Measurements from ENCODE around the gene SLC9A8. TPM values are rescaled to one million over a fixed set of nuclear protein-coding genes. Genes with fewer than 3 reads are reported as not detected.
A peak's percentile ranks its signal among the peaks of the same experiment; 100 is the strongest.

SLC9A8 gene, protein sequence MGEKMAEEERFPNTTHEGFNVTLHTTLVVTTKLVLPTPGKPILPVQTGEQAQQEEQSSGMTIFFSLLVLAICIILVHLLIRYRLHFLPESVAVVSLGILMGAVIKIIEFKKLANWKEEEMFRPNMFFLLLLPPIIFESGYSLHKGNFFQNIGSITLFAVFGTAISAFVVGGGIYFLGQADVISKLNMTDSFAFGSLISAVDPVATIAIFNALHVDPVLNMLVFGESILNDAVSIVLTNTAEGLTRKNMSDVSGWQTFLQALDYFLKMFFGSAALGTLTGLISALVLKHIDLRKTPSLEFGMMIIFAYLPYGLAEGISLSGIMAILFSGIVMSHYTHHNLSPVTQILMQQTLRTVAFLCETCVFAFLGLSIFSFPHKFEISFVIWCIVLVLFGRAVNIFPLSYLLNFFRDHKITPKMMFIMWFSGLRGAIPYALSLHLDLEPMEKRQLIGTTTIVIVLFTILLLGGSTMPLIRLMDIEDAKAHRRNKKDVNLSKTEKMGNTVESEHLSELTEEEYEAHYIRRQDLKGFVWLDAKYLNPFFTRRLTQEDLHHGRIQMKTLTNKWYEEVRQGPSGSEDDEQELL
- total RNA-seq (1 to 10 TPM; 9.3 to 9.6 TPM), polyA plus RNA-seq (ENCODE audit: insufficient read length in 2 of 2) (10 to 100 TPM; 13.0 to 14.0 TPM)
- long read RNA-seq, donor 1, full-length matches to known transcripts: 1 of 1 reads
- long read RNA-seq, donor 1, partial matches to known transcripts: 0 of 1 reads
- long read RNA-seq, donor 1, other reads (novel, unspliced or antisense): 0 of 1 reads
- long read RNA-seq, donor 2, full-length matches to known transcripts: 1 of 1 reads
- long read RNA-seq, donor 2, partial matches to known transcripts: 0 of 1 reads
- long read RNA-seq, donor 2, other reads (novel, unspliced or antisense): 0 of 1 reads
- long read RNA-seq, donor 3, full-length matches to known transcripts: 1 of 1 reads
- long read RNA-seq, donor 3, partial matches to known transcripts: 0 of 1 reads
- long read RNA-seq, donor 3, other reads (novel, unspliced or antisense): 0 of 1 reads
- long read RNA-seq, donor 4, full-length matches to known transcripts: 1 of 1 reads
- long read RNA-seq, donor 4, partial matches to known transcripts: 0 of 1 reads
- long read RNA-seq, donor 4, other reads (novel, unspliced or antisense): 0 of 1 reads

- 0% methylated on average over 58 of the region's 61 CpGs for WGBS (ENCODE audit: insufficient coverage)
- peak; percentile 67 to 97 (median 84) for DNase-seq (ENCODE audit: low read depth in 4 of 6, low spot score in 6 of 6)
These were observed at the start of gene SLC9A8 for GRCh38 chr20:49812507-49813304. SLC9A8 (plus strand) TSS chr20:49812828; CDS start chr20:49812923, 95 bp downstream.

GRCh38 chr20:49762940-49763766 is 49.5 kb upstream of the SLC9A8 start:
- H3K9me3 ChIP-seq (ENCODE audit: control insufficient read depth, insufficient read depth, low read length): no peaks in the 10 kb centered on the region
- WGBS (ENCODE audit: insufficient coverage): 81% methylated on average over 7 of the region's 12 CpGs
- H3K27me3 ChIP-seq (ENCODE audit: control insufficient read depth, insufficient read depth, low read length): no peaks in the 10 kb centered on the region
- H3K4me1 ChIP-seq (ENCODE audit: control insufficient read depth, insufficient read depth, low read length): peaks cover 12% of the 10 kb centered on the region
- no peak overlapping the region for H3K4me3 ChIP-seq (ENCODE audit: low read depth, low read length)
- no peak overlapping the region for H3K27ac ChIP-seq (ENCODE audit: low read depth, low read length)
- no peak for DNase-seq (ENCODE audit: low read depth in 4 of 6, low spot score in 6 of 6)
- H3K36me3 ChIP-seq (ENCODE audit: control insufficient read depth, insufficient read depth, low read length): no peaks in the 10 kb centered on the region

More at GRCh38 chr20:49812507-49813304, at the start of gene SLC9A8:
- peaks cover 16% of the 10 kb centered on the region for H3K36me3 ChIP-seq (ENCODE audit: control insufficient read depth, insufficient read depth, low read length)
- H3K9me3 ChIP-seq (ENCODE audit: control insufficient read depth, insufficient read depth, low read length): no peaks in the 10 kb centered on the region
- H3K27ac ChIP-seq (ENCODE audit: low read depth, low read length): peak within 1 kb of the TSS; percentile 82
- H3K4me1 ChIP-seq (ENCODE audit: control insufficient read depth, insufficient read depth, low read length): peaks cover 13% of the 10 kb centered on the region
- H3K4me3 ChIP-seq (ENCODE audit: low read depth, low read length): peak within 1 kb of the TSS; percentile 83
- no peaks in the 10 kb centered on the region for H3K27me3 ChIP-seq (ENCODE audit: control insufficient read depth, insufficient read depth, low read length)

- no peak overlapping the region for H3K4me3 ChIP-seq (ENCODE audit: low read depth, low read length)
- H3K4me1 ChIP-seq (ENCODE audit: control insufficient read depth, insufficient read depth, low read length): peaks cover 12% of the 10 kb centered on the region
- DNase-seq (ENCODE audit: low read depth in 4 of 6, low spot score in 6 of 6): no peak
- H3K27ac ChIP-seq (ENCODE audit: low read depth, low read length): no peak overlapping the region
- H3K27me3 ChIP-seq (ENCODE audit: control insufficient read depth, insufficient read depth, low read length): no peaks in the 10 kb centered on the region
- H3K9me3 ChIP-seq (ENCODE audit: control insufficient read depth, insufficient read depth, low read length): no peaks in the 10 kb centered on the region
- 80% methylated on average over 1 of the region's 5 CpGs for WGBS (ENCODE audit: insufficient coverage)
- no peaks in the 10 kb centered on the region for H3K36me3 ChIP-seq (ENCODE audit: control insufficient read depth, insufficient read depth, low read length)
These were observed 47.3 kb upstream of the SLC9A8 start for GRCh38 chr20:49765413-49765736.

DNA sequence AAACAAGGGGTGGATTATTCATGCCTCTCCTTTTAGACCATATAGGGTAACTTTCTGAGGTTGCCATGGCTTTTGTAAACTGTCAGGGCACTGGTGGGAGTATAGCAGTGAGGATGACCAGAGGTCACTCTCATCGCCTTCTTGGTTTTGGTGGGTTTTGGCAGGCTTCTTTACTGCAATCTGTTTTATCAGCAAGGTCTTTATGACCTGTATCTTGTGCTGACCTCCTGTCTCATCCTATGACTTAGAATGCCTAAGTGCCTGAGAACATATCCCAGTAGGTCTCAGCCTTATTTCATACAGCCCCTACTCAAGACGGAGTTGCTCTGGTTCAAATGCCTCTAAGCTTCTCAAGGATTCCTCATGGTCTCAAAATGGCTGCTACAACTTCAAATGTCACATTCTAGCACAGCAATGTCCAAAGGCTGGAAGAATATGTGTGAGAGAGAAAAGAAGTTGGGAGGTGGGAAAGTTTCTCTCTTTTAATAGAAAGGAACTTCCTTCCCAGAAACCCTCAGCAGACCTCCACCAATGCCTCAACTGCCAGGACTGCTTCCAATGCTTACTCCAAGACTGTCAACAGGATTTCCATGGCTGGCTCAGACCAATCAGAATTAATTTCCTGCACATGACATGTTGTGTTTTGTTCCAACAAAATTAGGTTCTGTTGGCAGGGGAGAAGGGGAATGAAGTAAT is 46.6 kb upstream of the SLC9A8 start:
- Histone ChIP-seq H3K9me3 (ENCODE audit: control insufficient read depth, insufficient read depth, low read length) (no peaks in the 10 kb centered on the region), H3K36me3 (ENCODE audit: control insufficient read depth, insufficient read depth, low read length) (no peaks in the 10 kb centered on the region), H3K27ac (ENCODE audit: low read depth, low read length) (no peak overlapping the region), H3K27me3 (ENCODE audit: control insufficient read depth, insufficient read depth, low read length) (no peaks in the 10 kb centered on the region), H3K4me1 (ENCODE audit: control insufficient read depth, insufficient read depth, low read length) (peaks cover 12% of the 10 kb centered on the region), H3K4me3 (ENCODE audit: low read depth, low read length) (no peak overlapping the region)
- WGBS (ENCODE audit: insufficient coverage): 80% methylated on average over 1 of the region's 2 CpGs
- DNase-seq (ENCODE audit: low read depth in 4 of 6, low spot score in 6 of 6): peak in 1 of 6 donors; percentile 79

DNA sequence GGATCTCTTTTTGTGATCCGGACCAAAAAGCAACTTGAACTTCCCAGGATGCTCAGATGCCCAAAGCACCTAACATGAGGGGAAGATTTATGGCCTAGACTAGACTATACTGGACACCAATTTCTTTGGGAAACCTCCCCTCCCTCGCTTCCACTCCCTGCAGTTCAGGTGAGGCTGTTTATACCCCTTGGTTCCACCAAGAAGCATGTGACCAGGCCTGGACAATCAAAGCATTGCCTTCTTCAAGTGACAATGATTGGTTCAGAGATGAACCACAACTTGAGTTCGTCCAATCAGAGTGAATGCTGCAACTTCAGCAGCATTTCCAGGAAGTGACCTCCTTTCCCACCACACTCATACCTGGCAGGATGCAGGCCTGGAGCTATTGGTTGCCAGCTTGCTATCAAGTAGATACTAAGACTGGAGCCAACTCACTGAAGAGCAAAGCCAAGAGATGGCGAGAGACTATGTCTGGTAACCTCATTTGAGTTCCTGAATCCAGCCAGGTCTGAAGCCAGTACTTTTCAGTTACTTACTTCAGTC is 45.6 kb upstream of the SLC9A8 start:
- H3K27me3 ChIP-seq (ENCODE audit: control insufficient read depth, insufficient read depth, low read length): no peaks in the 10 kb centered on the region

GRCh38 chr20:49768204-49769047 is 44.2 kb upstream of the SLC9A8 start:
- Histone ChIP-seq H3K27me3 (ENCODE audit: control insufficient read depth, insufficient read depth, low read length) (no peaks in the 10 kb centered on the region), H3K4me1 (ENCODE audit: control insufficient read depth, insufficient read depth, low read length) (peaks cover 20% of the 10 kb centered on the region), H3K4me3 (ENCODE audit: low read depth, low read length) (no peak overlapping the region), H3K36me3 (ENCODE audit: control insufficient read depth, insufficient read depth, low read length) (no peaks in the 10 kb centered on the region), H3K27ac (ENCODE audit: low read depth, low read length) (peak overlapping the region; percentile 7), H3K9me3 (ENCODE audit: control insufficient read depth, insufficient read depth, low read length) (no peaks in the 10 kb centered on the region)
- peak in 1 of 6 donors; percentile 46 for DNase-seq (ENCODE audit: low read depth in 4 of 6, low spot score in 6 of 6)
- 5% methylated on average over 4 of the region's 8 CpGs for WGBS (ENCODE audit: insufficient coverage)

More for the DNA sequence above, 45.6 kb upstream of the SLC9A8 start:
- Histone ChIP-seq H3K36me3 (ENCODE audit: control insufficient read depth, insufficient read depth, low read length) (no peaks in the 10 kb centered on the region), H3K27ac (ENCODE audit: low read depth, low read length) (no peak overlapping the region), H3K4me3 (ENCODE audit: low read depth, low read length) (no peak overlapping the region), H3K9me3 (ENCODE audit: control insufficient read depth, insufficient read depth, low read length) (no peaks in the 10 kb centered on the region), H3K4me1 (ENCODE audit: control insufficient read depth, insufficient read depth, low read length) (peaks cover 18% of the 10 kb centered on the region)
- no peak for DNase-seq (ENCODE audit: low read depth in 4 of 6, low spot score in 6 of 6)
- WGBS (ENCODE audit: insufficient coverage): 92% methylated on average over 4 of the region's 4 CpGs

DNA sequence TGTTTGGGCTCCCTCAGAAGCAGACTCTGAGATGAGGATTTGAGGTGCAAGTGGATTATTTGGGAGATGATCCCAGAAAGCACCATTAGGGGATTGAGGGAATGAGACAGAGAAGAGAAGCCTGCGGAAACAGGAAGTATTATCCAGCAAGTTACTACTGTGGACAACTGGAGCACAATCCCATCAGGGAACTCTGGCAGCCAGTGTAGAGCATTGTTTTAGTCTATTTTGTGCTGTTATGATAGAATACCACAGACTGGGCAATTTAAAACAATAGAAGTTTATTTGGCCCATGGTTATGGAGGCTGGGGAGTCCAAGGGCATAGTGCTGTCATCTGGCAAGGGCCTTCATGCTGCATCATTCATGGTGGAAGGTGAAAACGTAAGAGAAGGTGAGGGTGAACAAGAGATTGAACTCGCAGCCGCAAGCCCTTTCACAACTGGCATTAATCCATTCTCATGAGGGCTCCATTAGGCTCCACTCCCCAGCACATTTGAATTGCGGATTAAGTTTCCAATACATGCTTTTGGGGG is 43.5 kb upstream of the SLC9A8 start:
- no peak overlapping the region for H3K4me3 ChIP-seq (ENCODE audit: low read depth, low read length)
- no peak for DNase-seq (ENCODE audit: low read depth in 4 of 6, low spot score in 6 of 6)
- no peaks in the 10 kb centered on the region for H3K9me3 ChIP-seq (ENCODE audit: control insufficient read depth, insufficient read depth, low read length)
- H3K4me1 ChIP-seq (ENCODE audit: control insufficient read depth, insufficient read depth, low read length): peaks cover 14% of the 10 kb centered on the region
- no peaks in the 10 kb centered on the region for H3K36me3 ChIP-seq (ENCODE audit: control insufficient read depth, insufficient read depth, low read length)
- H3K27ac ChIP-seq (ENCODE audit: low read depth, low read length): no peak overlapping the region
- H3K27me3 ChIP-seq (ENCODE audit: control insufficient read depth, insufficient read depth, low read length): no peaks in the 10 kb centered on the region
- 100% methylated on average over 3 of the region's 5 CpGs for WGBS (ENCODE audit: insufficient coverage)
